ENCODE measurements around the gene SULT1B1. TPM values are rescaled to one million over a fixed set of nuclear protein-coding genes. Genes with fewer than 3 reads are reported as not detected.

The SULT1B1 gene
- total and polyA plus RNA-seq, 2 donors (not counting 1 experiment from before 2014, with no cell fraction given) = 0.03 TPM; not detected in 1

- no peaks in the 10 kb centered on the region for H3K9me3 ChIP-seq (ENCODE audit: control insufficient read depth, insufficient read depth, low read depth, low read length)
- no peak overlapping the region for H3K27ac ChIP-seq (ENCODE audit: insufficient read depth, low read length)
- no peaks in the 10 kb centered on the region for H3K36me3 ChIP-seq (ENCODE audit: control insufficient read depth, insufficient read depth, low read length)
- H3K4me3 ChIP-seq (replicated peaks in 1 of 4; ENCODE audit: control extremely low read depth in 1 of 4, insufficient read depth in 1 of 4, low read depth in 3 of 4, low read length in 4 of 4) = no peak overlapping the region
- H2AFZ ChIP-seq (ENCODE audit: low read length) = no peak overlapping the region
- TF ChIP-seq CTCF (conservative IDR thresholded peaks at IDR 0.05 in 1 of 2, IDR thresholded peaks at IDR 0.05 in 1 of 2; ENCODE audit: low read depth in 1 of 2, low read length in 2 of 2) (no peak), EZH2 (IDR thresholded peaks at IDR 0.05; ENCODE audit: low read length, missing control alignments) (no peak)
- H4K20me1 ChIP-seq (ENCODE audit: control insufficient read depth, extremely low read depth, insufficient read depth, low read length) = no peaks in the 10 kb centered on the region
- no peaks in the 10 kb centered on the region for H3K27me3 ChIP-seq (ENCODE audit: control insufficient read depth, insufficient read depth, low read length)
- DNase-seq (ENCODE audit: low read depth in 2 of 2) = no peak
- H3K4me1 ChIP-seq (ENCODE audit: control insufficient read depth, extremely low read depth, insufficient read depth, low read length) = no peaks in the 10 kb centered on the region
- H3K79me2 ChIP-seq (ENCODE audit: control insufficient read depth, insufficient read depth, low read length) = no peaks in the 10 kb centered on the region
- no peak overlapping the region for H3K4me2 ChIP-seq (ENCODE audit: extremely low read depth, insufficient read depth, low read length)
- no peak overlapping the region for H3K9ac ChIP-seq (ENCODE audit: insufficient read depth, low read length)
Observed at GRCh38 chr4:69785211-69785831, 24.9 kb upstream of the SULT1B1 start.

GRCh38 chr4:69782651-69783310 is 22.4 kb upstream of the SULT1B1 start:
- no peaks in the 10 kb centered on the region for H3K79me2 ChIP-seq (ENCODE audit: control insufficient read depth, insufficient read depth, low read length)
- TF ChIP-seq CTCF (conservative IDR thresholded peaks at IDR 0.05 in 1 of 2, IDR thresholded peaks at IDR 0.05 in 1 of 2; ENCODE audit: low read depth in 1 of 2, low read length in 2 of 2) (no peak), EZH2 (IDR thresholded peaks at IDR 0.05; ENCODE audit: low read length, missing control alignments) (no peak)
- H3K4me2 ChIP-seq (ENCODE audit: extremely low read depth, insufficient read depth, low read length) = no peak overlapping the region
- no peak overlapping the region for H3K4me3 ChIP-seq (replicated peaks in 1 of 4; ENCODE audit: control extremely low read depth in 1 of 4, insufficient read depth in 1 of 4, low read depth in 3 of 4, low read length in 4 of 4)
- H3K9ac ChIP-seq (ENCODE audit: insufficient read depth, low read length) = no peak overlapping the region
- H4K20me1 ChIP-seq (ENCODE audit: control insufficient read depth, extremely low read depth, insufficient read depth, low read length) = no peaks in the 10 kb centered on the region
- no peak for DNase-seq (ENCODE audit: low read depth in 2 of 2)
- H2AFZ ChIP-seq (ENCODE audit: low read length) = no peak overlapping the region
- no peaks in the 10 kb centered on the region for H3K9me3 ChIP-seq (ENCODE audit: control insufficient read depth, insufficient read depth, low read depth, low read length)
- no peaks in the 10 kb centered on the region for H3K4me1 ChIP-seq (ENCODE audit: control insufficient read depth, extremely low read depth, insufficient read depth, low read length)
- no peaks in the 10 kb centered on the region for H3K27me3 ChIP-seq (ENCODE audit: control insufficient read depth, insufficient read depth, low read length)
- H3K36me3 ChIP-seq (ENCODE audit: control insufficient read depth, insufficient read depth, low read length) = no peaks in the 10 kb centered on the region
- H3K27ac ChIP-seq (ENCODE audit: insufficient read depth, low read length) = no peak overlapping the region

GRCh38 chr4:69781458-69782418 is 21.3 kb upstream of the SULT1B1 start:
- no peaks in the 10 kb centered on the region for H3K79me2 ChIP-seq (ENCODE audit: control insufficient read depth, insufficient read depth, low read length)
- DNase-seq (ENCODE audit: low read depth in 2 of 2) = no peak
- no peaks in the 10 kb centered on the region for H4K20me1 ChIP-seq (ENCODE audit: control insufficient read depth, extremely low read depth, insufficient read depth, low read length)
- no peaks in the 10 kb centered on the region for H3K9me3 ChIP-seq (ENCODE audit: control insufficient read depth, insufficient read depth, low read depth, low read length)
- no peak overlapping the region for H3K4me2 ChIP-seq (ENCODE audit: extremely low read depth, insufficient read depth, low read length)
- TF ChIP-seq CTCF (conservative IDR thresholded peaks at IDR 0.05 in 1 of 2, IDR thresholded peaks at IDR 0.05 in 1 of 2; ENCODE audit: low read depth in 1 of 2, low read length in 2 of 2) (no peak), EZH2 (IDR thresholded peaks at IDR 0.05; ENCODE audit: low read length, missing control alignments) (no peak)
- H3K4me1 ChIP-seq (ENCODE audit: control insufficient read depth, extremely low read depth, insufficient read depth, low read length) = no peaks in the 10 kb centered on the region
- no peaks in the 10 kb centered on the region for H3K27me3 ChIP-seq (ENCODE audit: control insufficient read depth, insufficient read depth, low read length)
- H3K36me3 ChIP-seq (ENCODE audit: control insufficient read depth, insufficient read depth, low read length) = no peaks in the 10 kb centered on the region
- H3K4me3 ChIP-seq (replicated peaks in 1 of 4; ENCODE audit: control extremely low read depth in 1 of 4, insufficient read depth in 1 of 4, low read depth in 3 of 4, low read length in 4 of 4) = no peak overlapping the region
- H3K9ac ChIP-seq (ENCODE audit: insufficient read depth, low read length) = no peak overlapping the region
- no peak overlapping the region for H3K27ac ChIP-seq (ENCODE audit: insufficient read depth, low read length)
- no peak overlapping the region for H2AFZ ChIP-seq (ENCODE audit: low read length)
